H9 (cell line): ENCODE results near the gene FAM227B. TPM values are rescaled to one million over a fixed set of nuclear protein-coding genes. Genes with fewer than 3 reads are reported as not detected.
"Not testable (repeated sequence)": the region's sequence is repeated elsewhere in the genome, so short reads cannot be mapped to it uniquely, and the experiment has no call there.

Source experiments
- DNase-seq: peaks from one replicate; pipeline ENCODE4 v3.0.0-alpha.2; 2017
- H2AFZ ChIP-seq: one replicate; pipeline ENCODE4 v1.6.1; 2013; ENCODE audit warnings: mild to moderate bottlenecking, low read length, control low read depth, moderate library complexity
- H2AK5ac ChIP-seq: 2 replicates; pipeline ENCODE4 v1.6.1; 2013; ENCODE audit warnings: low read length, control low read depth, mixed read lengths; ENCODE audit not compliant: insufficient read length
- H2BK120ac ChIP-seq: one replicate; pipeline ENCODE4 v1.6.1; 2013; ENCODE audit warnings: low read depth, mild to moderate bottlenecking, low read length, control low read depth, inconsistent platforms; ENCODE audit not compliant: poor library complexity, severe bottlenecking
- H2BK12ac ChIP-seq: 2 replicates; pipeline ENCODE4 v1.6.1; 2013; ENCODE audit warnings: low read length, control low read depth, mixed read lengths, low read depth; ENCODE audit not compliant: insufficient read length
- H2BK15ac ChIP-seq: 2 replicates; pipeline ENCODE4 v1.6.1; 2013; ENCODE audit warnings: low read depth, low read length, control low read depth
- H2BK20ac ChIP-seq: one replicate; pipeline ENCODE4 v1.6.1; 2013; ENCODE audit warnings: low read depth, mild to moderate bottlenecking, low read length, control low read depth, inconsistent platforms; ENCODE audit not compliant: poor library complexity, severe bottlenecking
- H2BK5ac ChIP-seq: 2 replicates; pipeline ENCODE4 v1.6.1; 2013; ENCODE audit warnings: low read length, control low read depth, mixed read lengths; ENCODE audit not compliant: insufficient read length
- H3K14ac ChIP-seq: 2 replicates; pipeline ENCODE4 v1.6.1; 2013; ENCODE audit warnings: low read length, control low read depth; ENCODE audit not compliant: insufficient read depth
- H3K18ac ChIP-seq: 2 replicates; pipeline ENCODE4 v1.6.1; 2013; ENCODE audit warnings: low read depth, mild to moderate bottlenecking, mixed read lengths, low read length, control low read depth; ENCODE audit not compliant: insufficient read length
- H3K23ac ChIP-seq: 2 replicates; pipeline ENCODE4 v1.6.1; 2013; ENCODE audit warnings: low read length, control low read depth, mixed read lengths, low read depth; ENCODE audit not compliant: insufficient read length
- H3K23me2 ChIP-seq: 2 replicates; pipeline ENCODE4 v1.6.1; 2013; ENCODE audit warnings: low read depth, mild to moderate bottlenecking, mixed read lengths, low read length, control low read depth; ENCODE audit not compliant: insufficient read length, poor library complexity, severe bottlenecking
- H3K27ac ChIP-seq: 2 replicates; pipeline ENCODE4 v1.5.1; 2013; ENCODE audit warnings: low read length, control low read depth, mixed read lengths, low read depth; ENCODE audit not compliant: insufficient read length
- H3K27me3 ChIP-seq: 2 replicates; pipeline ENCODE4 v1.6.1; 2013; ENCODE audit warnings: low read length, control low read depth, inconsistent platforms; ENCODE audit not compliant: insufficient read depth
- H3K4ac ChIP-seq: 2 replicates; pipeline ENCODE4 v1.6.1; 2013; ENCODE audit warnings: low read depth, mild to moderate bottlenecking, control low read depth, inconsistent platforms, low read length, moderate library complexity
- H3K4me1 ChIP-seq: 2 replicates; pipeline ENCODE4 v1.6.1; 2013; ENCODE audit warnings: low read length, control low read depth, inconsistent platforms; ENCODE audit not compliant: insufficient read depth
- H3K4me2 ChIP-seq: 2 replicates; pipeline ENCODE4 v1.6.1; 2013; ENCODE audit warnings: low read length, control low read depth, mixed read lengths; ENCODE audit not compliant: insufficient read length, insufficient read depth
- H3K56ac ChIP-seq: 2 replicates; pipeline ENCODE4 v1.6.1; 2013; ENCODE audit warnings: low read depth, mild to moderate bottlenecking, mixed read lengths, low read length, control low read depth; ENCODE audit not compliant: insufficient read length
- H3K79me1 ChIP-seq: 2 replicates; pipeline ENCODE4 v1.6.1; 2013; ENCODE audit warnings: low read depth, mild to moderate bottlenecking, moderate library complexity, low read length, control low read depth, inconsistent platforms; ENCODE audit not compliant: insufficient read depth, poor library complexity, severe bottlenecking
- H3K79me2 ChIP-seq: 2 replicates; pipeline ENCODE4 v1.6.1; 2013; ENCODE audit warnings: low read length, control low read depth, inconsistent platforms; ENCODE audit not compliant: insufficient read depth
- H3K9ac ChIP-seq: 2 replicates; pipeline ENCODE4 v1.6.1; 2013; ENCODE audit warnings: low read length, control low read depth, mixed read lengths; ENCODE audit not compliant: insufficient read length; ENCODE audit errors: extremely low read depth
- H3K9me3 ChIP-seq: one replicate; pipeline ENCODE4 v1.6.1; 2013; ENCODE audit warnings: low read depth, low read length, inconsistent platforms; ENCODE audit not compliant: control insufficient read depth
- H3T11ph ChIP-seq: one replicate; pipeline ENCODE4 v1.6.1; 2013; ENCODE audit warnings: mild to moderate bottlenecking, low read length, control low read depth, inconsistent platforms
- H4K20me1 ChIP-seq: one replicate; pipeline ENCODE4 v1.6.1; 2013; ENCODE audit not compliant: control insufficient read depth, insufficient read length, insufficient read depth
- H4K5ac ChIP-seq: 2 replicates; pipeline ENCODE4 v1.6.1; 2013; ENCODE audit warnings: low read depth, mild to moderate bottlenecking, mixed read lengths, low read length, control low read depth; ENCODE audit not compliant: insufficient read length
- H4K8ac ChIP-seq: replicated peaks from 2 replicates; pipeline ENCODE4 v1.6.1; 2013; ENCODE audit warnings: low read length, control low read depth, mixed read lengths, low read depth; ENCODE audit not compliant: insufficient read length
- H4K91ac ChIP-seq: 2 replicates; pipeline ENCODE4 v1.6.1; 2013; ENCODE audit warnings: low read depth, mild to moderate bottlenecking, moderate library complexity, mixed read lengths, low read length, control low read depth; ENCODE audit not compliant: insufficient read length
- H3K27ac Mint-ChIP-seq, 3 experiments: 2 replicates in 2 of 3; 3 replicates in 1 of 3; pipeline ENCODE4 v1.8.0; 2020 to 2021; ENCODE audit warnings: mixed read lengths in 3 of 3, mild to moderate bottlenecking in 1 of 3, moderate library complexity in 1 of 3
- H3K27me3 Mint-ChIP-seq: 2 replicates; pipeline ENCODE4 v1.8.0; 2021; ENCODE audit warnings: low read depth, mild to moderate bottlenecking, moderate library complexity, mixed read lengths
- H3K36me3 Mint-ChIP-seq, 3 experiments: 2 replicates in 2 of 3; 3 replicates in 1 of 3; pipeline ENCODE4 v1.8.0; 2020 to 2021; ENCODE audit warnings: low read depth in 3 of 3, mixed read lengths in 3 of 3; ENCODE audit not compliant: insufficient read depth in 1 of 3
- H3K4me1 Mint-ChIP-seq, 2 experiments: 2 replicates each; pipeline ENCODE4 v1.8.0; 2020; ENCODE audit warnings: mixed read lengths in 2 of 2
- H3K4me3 Mint-ChIP-seq, 2 experiments: 2 replicates in 1 of 2; 3 replicates in 1 of 2; pipeline ENCODE4 v1.8.0; 2020 to 2021; ENCODE audit warnings: mild to moderate bottlenecking in 2 of 2, mixed read lengths in 2 of 2, moderate library complexity in 1 of 2
- H3K9me3 Mint-ChIP-seq, 2 experiments: 2 replicates in 1 of 2; 3 replicates in 1 of 2; pipeline ENCODE4 v1.8.0; 2020; ENCODE audit warnings: mild to moderate bottlenecking in 2 of 2, mixed read lengths in 2 of 2, moderate library complexity in 1 of 2
- CTCF ChIP-seq: fragments of 200-600 bp; sonication (generic); conservative IDR thresholded peaks from 3 replicates; pipeline ENCODE4 v1.8.0; 2021; ENCODE audit warnings: antibody characterized with exemption, mild to moderate bottlenecking
- WGBS: extraction: QIAGEN DNeasy Blood & Tissue Kit; methylation state at CpG from one replicate; pipeline ENCODE4 v1.1.7; 2013; ENCODE audit warnings: missing lambda C conversion rate, low lambda C conversion rate, mixed read lengths; ENCODE audit not compliant: insufficient read length; ENCODE audit errors: extremely low coverage; 5-methylcytosine and 5-hydroxymethylcytosine counted together
- total RNA-seq: library from RNA; stranded (reverse); gene quantifications from 2 replicates; pipeline ENCODE4 v1.2.1, GENCODE V29; 2021

FAM227B gene
- total RNA-seq, 1 experiment from 2014 or later = 5.5 TPM

DNA sequence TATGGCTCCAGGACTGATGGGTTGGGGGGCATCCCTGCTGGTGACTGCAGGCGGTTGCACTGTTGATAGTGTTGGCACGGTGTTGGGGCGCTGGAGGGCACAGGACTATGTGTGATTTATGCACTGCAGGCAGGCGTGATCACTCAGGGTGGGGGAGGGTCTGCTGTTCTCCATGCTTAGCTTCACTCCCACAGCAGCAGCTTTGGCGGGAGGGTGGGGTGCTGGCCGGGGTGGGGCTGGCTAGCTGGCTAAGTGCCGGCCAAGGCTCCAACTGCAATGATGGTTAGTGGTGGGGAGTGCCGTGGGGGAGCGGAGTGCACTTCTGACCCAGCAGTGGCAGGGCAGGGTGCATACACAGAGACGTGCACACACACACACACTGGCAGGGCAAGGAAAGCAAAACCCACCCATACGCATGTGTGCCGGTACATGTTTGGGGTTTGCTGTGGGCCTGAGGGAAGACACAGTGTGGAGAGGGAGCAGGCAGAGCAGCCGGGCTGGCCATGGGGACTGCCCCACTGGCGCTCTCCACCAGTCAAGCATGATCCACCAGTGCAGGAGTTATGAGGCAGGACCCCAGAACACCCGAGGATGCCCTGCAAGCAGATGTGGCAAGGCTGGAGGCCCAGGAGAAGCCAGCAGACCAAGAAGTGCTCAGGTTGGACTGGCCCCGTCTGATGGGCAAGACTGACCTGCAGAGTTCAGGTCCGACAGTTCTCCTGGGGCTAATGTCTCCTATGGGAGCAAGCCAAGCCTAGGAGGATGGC is 214.1 kb downstream of the FAM227B start:
- Mint-ChIP-seq H3K36me3 (no peaks in the 10 kb centered on the region), H3K27me3 (no peaks in the 10 kb centered on the region), H3K9me3 (no peaks in the 10 kb centered on the region), H3K4me1 (no peaks in the 10 kb centered on the region), H3K27ac (no peak overlapping the region; a peak in 2 of 7 replicates), H3K4me3 (no peak overlapping the region)
- Histone ChIP-seq H3K4me1 (no peaks in the 10 kb centered on the region), H3K23ac (no peak overlapping the region), H4K20me1 (no peaks in the 10 kb centered on the region), H3K14ac (no peak overlapping the region), H2BK12ac (no peak overlapping the region), H4K5ac (no peak overlapping the region), H3T11ph (no peak overlapping the region), H3K9ac (no peak overlapping the region), H3K9me3 (no peaks in the 10 kb centered on the region), H2BK120ac (no peak overlapping the region), H2BK15ac (no peak overlapping the region), H3K4me2 (no peak overlapping the region), H3K23me2 (no peaks in the 10 kb centered on the region), H3K27me3 (no peaks in the 10 kb centered on the region), H2BK20ac (no peak overlapping the region), H3K27ac (no peak overlapping the region), H4K8ac (no peak overlapping the region), H2AK5ac (no peak overlapping the region), H3K79me2 (no peaks in the 10 kb centered on the region), H2BK5ac (no peak overlapping the region), H3K79me1 (no peaks in the 10 kb centered on the region), H3K4ac (no peak overlapping the region), H3K18ac (no peak overlapping the region), H4K91ac (no peak overlapping the region), H2AFZ (no peak overlapping the region), H3K56ac (no peak overlapping the region)
- DNase-seq = no peak
- TF ChIP-seq CTCF = no peak
- WGBS = no CpG with 5 or more reads among the region's 17 CpGs

- not testable (repeated sequence) for H3K27ac ChIP-seq, H4K5ac ChIP-seq, H2BK5ac ChIP-seq, H3K4me1 Mint-ChIP-seq, H3K4me1 ChIP-seq, H3K23ac ChIP-seq, H2BK15ac ChIP-seq, H3K9ac ChIP-seq, H2AK5ac ChIP-seq, H2AFZ ChIP-seq, H2BK12ac ChIP-seq, H3K9me3 ChIP-seq, H3K18ac ChIP-seq, H3K4me3 Mint-ChIP-seq, H4K8ac ChIP-seq, H3K14ac ChIP-seq, H2BK120ac ChIP-seq, H3K79me2 ChIP-seq, H3K9me3 Mint-ChIP-seq, H3K4ac ChIP-seq, DNase-seq, H3T11ph ChIP-seq, H3K36me3 Mint-ChIP-seq, H3K23me2 ChIP-seq, H3K27ac Mint-ChIP-seq, H3K56ac ChIP-seq, H4K91ac ChIP-seq, H3K4me2 ChIP-seq, H3K27me3 ChIP-seq, H4K20me1 ChIP-seq, H2BK20ac ChIP-seq, H3K79me1 ChIP-seq, H3K27me3 Mint-ChIP-seq
- WGBS = no CpG with 5 or more reads among the region's 5 CpGs
Measured at GRCh38 chr15:49402515-49403296, 217.9 kb downstream of the FAM227B start.
